ENCODE measurements around the gene ANKS1B. TPM values are rescaled to one million over a fixed set of nuclear protein-coding genes. Genes with fewer than 3 reads are reported as not detected.
A peak's percentile ranks its signal among the peaks of the same experiment; 100 is the strongest.
"Not testable (repeated sequence)": the region's sequence is repeated elsewhere in the genome, so short reads cannot be mapped to it uniquely, and the experiment has no call there.

ANKS1B gene
- polyA plus RNA-seq, 1 donor from 2014 or later, result not detected

- peaks cover 0 to 2% (median 0%) of the 10 kb centered on the region in 3 donors for H3K9me3 Mint-ChIP-seq
- no peaks in the 10 kb centered on the region for H3K4me1 Mint-ChIP-seq
- H3K4me3 Mint-ChIP-seq, result no peak overlapping the region
- peaks cover 7% of the 10 kb centered on the region for H3K27me3 Mint-ChIP-seq
- peaks cover 3% of the 10 kb centered on the region for H3K36me3 Mint-ChIP-seq
- no peak overlapping the region for H3K27ac Mint-ChIP-seq
These were observed 1196.3 kb downstream of the ANKS1B start for GRCh38 chr12:98788396-98788795.

GRCh38 chr12:98786653-98787052 lies 1198.1 kb downstream of the ANKS1B start:
- no peak overlapping the region for H3K27ac Mint-ChIP-seq
- peaks cover 3% of the 10 kb centered on the region for H3K36me3 Mint-ChIP-seq
- H3K4me3 Mint-ChIP-seq, result no peak overlapping the region
- H3K27me3 Mint-ChIP-seq, result peaks cover 7% of the 10 kb centered on the region
- H3K9me3 Mint-ChIP-seq, result no peaks in the 10 kb centered on the region
- H3K4me1 Mint-ChIP-seq, result no peaks in the 10 kb centered on the region

- Mint-ChIP-seq H3K27me3 (peaks cover 5% of the 10 kb centered on the region), H3K9me3 (no peaks in the 10 kb centered on the region), H3K4me1 (no peaks in the 10 kb centered on the region), H3K36me3 (peaks cover 3% of the 10 kb centered on the region), H3K27ac (no peak overlapping the region), H3K4me3 (no peak overlapping the region)
These were observed 1201.3 kb downstream of the ANKS1B start for GRCh38 chr12:98783420-98783819.

GRCh38 chr12:98780261-98780660 lies 1204.5 kb downstream of the ANKS1B start:
- Mint-ChIP-seq H3K27me3 (peaks cover 6% of the 10 kb centered on the region), H3K9me3 (no peaks in the 10 kb centered on the region), H3K4me3 (no peak overlapping the region), H3K27ac (no peak overlapping the region), H3K36me3 (peaks cover 3% of the 10 kb centered on the region), H3K4me1 (no peaks in the 10 kb centered on the region)

- Mint-ChIP-seq H3K4me1 (no peaks in the 10 kb centered on the region), H3K9me3 (no peaks in the 10 kb centered on the region), H3K27me3 (peaks cover 1% of the 10 kb centered on the region), H3K36me3 (no peaks in the 10 kb centered on the region), H3K27ac (no peak overlapping the region), H3K4me3 (no peak overlapping the region)
These were observed 1211.9 kb downstream of the ANKS1B start for GRCh38 chr12:98772818-98773217.

GRCh38 chr12:98771811-98772752 lies 1212.7 kb downstream of the ANKS1B start:
- Mint-ChIP-seq H3K4me3 (no peak overlapping the region), H3K27ac (no peak overlapping the region), H3K27me3 (peaks cover 1% of the 10 kb centered on the region), H3K4me1 (no peaks in the 10 kb centered on the region), H3K9me3 (no peaks in the 10 kb centered on the region), H3K36me3 (no peaks in the 10 kb centered on the region)

- peaks cover 3% of the 10 kb centered on the region for H3K27me3 Mint-ChIP-seq
- H3K4me3 Mint-ChIP-seq, result no peak overlapping the region
- no peaks in the 10 kb centered on the region for H3K4me1 Mint-ChIP-seq
These were observed 1214.5 kb downstream of the ANKS1B start for GRCh38 chr12:98770230-98770629.

GRCh38 chr12:98769068-98769467 lies 1215.7 kb downstream of the ANKS1B start:
- Mint-ChIP-seq H3K36me3 (no peaks in the 10 kb centered on the region), H3K27ac (no peak overlapping the region), H3K4me1 (no peaks in the 10 kb centered on the region), H3K4me3 (no peak overlapping the region), H3K27me3 (peaks cover 3% of the 10 kb centered on the region), H3K9me3 (no peaks in the 10 kb centered on the region)

More at GRCh38 chr12:98770230-98770629, 1214.5 kb downstream of the ANKS1B start:
- Mint-ChIP-seq H3K27ac (no peak overlapping the region), H3K36me3 (no peaks in the 10 kb centered on the region), H3K9me3 (no peaks in the 10 kb centered on the region)

GRCh38 chr12:98767248-98767647 lies 1217.5 kb downstream of the ANKS1B start:
- H3K27ac Mint-ChIP-seq, result no peak overlapping the region
- H3K9me3 Mint-ChIP-seq, result no peaks in the 10 kb centered on the region
- no peak overlapping the region for H3K4me3 Mint-ChIP-seq
- H3K36me3 Mint-ChIP-seq, result no peaks in the 10 kb centered on the region
- H3K27me3 Mint-ChIP-seq, result peaks cover 3% of the 10 kb centered on the region
- H3K4me1 Mint-ChIP-seq, result no peaks in the 10 kb centered on the region

- Mint-ChIP-seq H3K4me3 (no peak overlapping the region), H3K36me3 (no peaks in the 10 kb centered on the region), H3K9me3 (no peaks in the 10 kb centered on the region), H3K27me3 (peaks cover 3% of the 10 kb centered on the region), H3K27ac (no peak overlapping the region), H3K4me1 (no peaks in the 10 kb centered on the region)
These were observed 1221.1 kb downstream of the ANKS1B start for GRCh38 chr12:98763656-98764055.

GRCh38 chr12:98758331-98758730 lies 1226.4 kb downstream of the ANKS1B start:
- Mint-ChIP-seq H3K9me3 (no peaks in the 10 kb centered on the region), H3K36me3 (no peaks in the 10 kb centered on the region), H3K27me3 (no peaks in the 10 kb centered on the region), H3K4me3 (no peak overlapping the region), H3K27ac (no peak overlapping the region), H3K4me1 (peaks cover 0 to 4% (median 0%) of the 10 kb centered on the region in 3 donors)

GRCh38 chr12:98757455-98757854 lies 1227.3 kb downstream of the ANKS1B start:
- no peaks in the 10 kb centered on the region for H3K27me3 Mint-ChIP-seq
- H3K4me3 Mint-ChIP-seq, result peak overlapping the region in 1 of 4 donors; percentile 25
- no peaks in the 10 kb centered on the region for H3K9me3 Mint-ChIP-seq
- H3K27ac Mint-ChIP-seq, result no peak overlapping the region
- H3K4me1 Mint-ChIP-seq, result peaks cover 0 to 4% (median 0%) of the 10 kb centered on the region in 3 donors
- H3K36me3 Mint-ChIP-seq, result no peaks in the 10 kb centered on the region

- H3K4me1 Mint-ChIP-seq, H3K36me3 Mint-ChIP-seq, H3K27ac Mint-ChIP-seq, H3K4me3 Mint-ChIP-seq, H3K9me3 Mint-ChIP-seq, H3K27me3 Mint-ChIP-seq: not testable (repeated sequence)
These were observed 1228.9 kb downstream of the ANKS1B start for GRCh38 chr12:98755855-98756254.

- H3K9me3 Mint-ChIP-seq, result no peaks in the 10 kb centered on the region
- no peak overlapping the region for H3K4me3 Mint-ChIP-seq
- peaks cover 0 to 4% (median 0%) of the 10 kb centered on the region in 3 donors for H3K4me1 Mint-ChIP-seq
- no peaks in the 10 kb centered on the region for H3K36me3 Mint-ChIP-seq
- H3K27me3 Mint-ChIP-seq, result peaks cover 3% of the 10 kb centered on the region
- no peak overlapping the region for H3K27ac Mint-ChIP-seq
These were observed 1230.6 kb downstream of the ANKS1B start for GRCh38 chr12:98754095-98754494.

GRCh38 chr12:98752726-98753125 lies 1232.0 kb downstream of the ANKS1B start:
- H3K4me1 Mint-ChIP-seq, result peaks cover 0 to 4% (median 0%) of the 10 kb centered on the region in 3 donors
- H3K4me3 Mint-ChIP-seq, result no peak overlapping the region
- no peak overlapping the region for H3K27ac Mint-ChIP-seq
- peaks cover 7% of the 10 kb centered on the region for H3K27me3 Mint-ChIP-seq
- H3K9me3 Mint-ChIP-seq, result no peaks in the 10 kb centered on the region
- no peaks in the 10 kb centered on the region for H3K36me3 Mint-ChIP-seq

GRCh38 chr12:98751580-98752115 lies 1233.1 kb downstream of the ANKS1B start:
- peaks cover 12% of the 10 kb centered on the region for H3K27me3 Mint-ChIP-seq
- no peak overlapping the region for H3K4me3 Mint-ChIP-seq

More at GRCh38 chr12:98751580-98752115, 1233.1 kb downstream of the ANKS1B start:
- Mint-ChIP-seq H3K27ac (no peak overlapping the region), H3K4me1 (peaks cover 0 to 4% (median 0%) of the 10 kb centered on the region in 3 donors), H3K9me3 (no peaks in the 10 kb centered on the region), H3K36me3 (no peaks in the 10 kb centered on the region)
